H1 (cell line): ENCODE data around the gene GSE1. TPM values are rescaled to one million over a fixed set of nuclear protein-coding genes. Genes with fewer than 3 reads are reported as not detected.
A peak's percentile ranks its signal among the peaks of the same experiment; 100 is the strongest.

Experiments used
- CTCF ChIA-PET: fragments of 300-600 bp; sonication (Branson Sonifier 250); formaldehyde crosslinking; loops from one replicate; lab custom pipeline; 2021; ENCODE audit not compliant: partially characterized antibody; lab: Charles Lee
- POLR2A ChIA-PET: fragments of 300-600 bp; sonication (Branson Sonifier 250); formaldehyde crosslinking; loops from one replicate; lab custom pipeline; 2021; ENCODE audit warnings: inconsistent platforms; ENCODE audit not compliant: partially characterized antibody; lab: Charles Lee
- DNase-seq, 2 experiments: peaks; one replicate each; pipeline versions ENCODE4 v3.0.0 to v3.0.0-alpha.2; 2010 to 2022; ENCODE audit warnings: low spot score in 2 of 2, low read depth in 1 of 2, mixed read lengths in 1 of 2
- FAIRE-seq: peaks from 2 replicates; lab custom pipeline; 2011; peaks lifted over from hg19 to GRCh38; lab: Jason Lieb, UNC
- H2AFZ ChIP-seq: 2 replicates; pipeline ENCODE4 v1.8.1; 2012; ENCODE audit warnings: low read length, inconsistent platforms
- H2AK5ac ChIP-seq: 2 replicates; pipeline ENCODE4 v1.6.1; 2013; ENCODE audit warnings: low read depth, low read length
- H2BK120ac ChIP-seq: replicated peaks from 2 replicates; pipeline ENCODE3; 2013; ENCODE audit warnings: low read depth, low read length, inconsistent platforms
- H2BK12ac ChIP-seq: 2 replicates; pipeline ENCODE4 v1.6.1; 2013; ENCODE audit warnings: low read depth, low read length
- H2BK15ac ChIP-seq: 2 replicates; pipeline ENCODE4 v1.6.1; 2013; ENCODE audit warnings: low read length
- H2BK20ac ChIP-seq: 2 replicates; pipeline ENCODE4 v1.6.1; 2013; ENCODE audit warnings: low read length
- H2BK5ac ChIP-seq: 2 replicates; pipeline ENCODE4 v1.6.1; 2013; ENCODE audit warnings: low read depth, low read length
- H3K14ac ChIP-seq: 2 replicates; pipeline ENCODE4 v1.6.1; 2013; ENCODE audit warnings: inconsistent platforms; ENCODE audit not compliant: insufficient read length
- H3K18ac ChIP-seq: 2 replicates; pipeline ENCODE4 v1.6.1; 2013; ENCODE audit warnings: low read length; ENCODE audit errors: extremely low read depth
- H3K23ac ChIP-seq: 2 replicates; pipeline ENCODE4 v1.6.1; 2013; ENCODE audit warnings: inconsistent platforms; ENCODE audit not compliant: insufficient read length
- H3K23me2 ChIP-seq: 2 replicates; pipeline ENCODE4 v1.6.1; 2013; ENCODE audit warnings: low read depth, low read length
- H3K27ac ChIP-seq: 2 replicates; pipeline ENCODE4 v1.6.1; 2011; ENCODE audit warnings: low read depth, low read length, inconsistent platforms
- H3K27me3 ChIP-seq, 4 experiments: replicated peaks in 1 of 4; 1 replicate in 1 of 4; 2 replicates in 3 of 4; pipeline versions ENCODE4 v1.6.1 to v1.8.1; 2011 to 2013; ENCODE audit warnings: low read length in 3 of 4, mild to moderate bottlenecking in 3 of 4, inconsistent platforms in 2 of 4, mixed read lengths in 2 of 4, moderate library complexity in 1 of 4; ENCODE audit not compliant: control insufficient read depth in 3 of 4, insufficient read depth in 3 of 4; ENCODE audit errors: extremely low read depth in 1 of 4
- H3K36me3 ChIP-seq, 4 experiments: 2 replicates each; pipeline versions ENCODE4 v1.6.1 to v1.8.1; 2011 to 2013; ENCODE audit warnings: mild to moderate bottlenecking in 4 of 4, low read length in 3 of 4, moderate library complexity in 2 of 4, control low read depth in 1 of 4, inconsistent platforms in 1 of 4; ENCODE audit not compliant: insufficient read depth in 4 of 4, control insufficient read depth in 2 of 4
- H3K4ac ChIP-seq: replicated peaks from 2 replicates; pipeline ENCODE3; 2013; ENCODE audit warnings: low read length, low read depth, mixed read lengths, inconsistent platforms; ENCODE audit not compliant: insufficient read length
- H3K4me1 ChIP-seq, 4 experiments: replicated peaks in 1 of 4; 1 replicate in 1 of 4; 2 replicates in 3 of 4; pipeline versions ENCODE4 v1.6.1 to v1.8.1; 2011 to 2013; ENCODE audit warnings: low read length in 3 of 4, inconsistent platforms in 2 of 4, mixed read lengths in 1 of 4; ENCODE audit not compliant: insufficient read depth in 4 of 4, control insufficient read depth in 3 of 4
- H3K4me2 ChIP-seq, 2 experiments: 2 replicates each; pipeline versions ENCODE4 v1.6.1 to v1.8.1; 2011 to 2013; ENCODE audit warnings: low read depth in 2 of 2, low read length in 2 of 2, control low read depth in 1 of 2, inconsistent platforms in 1 of 2, mild to moderate bottlenecking in 1 of 2; ENCODE audit not compliant: insufficient read depth in 1 of 2
- H3K4me3 ChIP-seq, 4 experiments: fragments of 200-600, 300-600 bp in 1 of 4; sonication (generic), shearing (Covaris generic), sonication (Bioruptor Twin) in 1 of 4; 2 replicates each; pipeline versions ENCODE4 v1.5.1 to v1.8.1; 2011 to 2016; ENCODE audit warnings: low read length in 4 of 4, low read depth in 3 of 4, control low read depth in 2 of 4, inconsistent platforms in 2 of 4, mild to moderate bottlenecking in 2 of 4, mixed read lengths in 1 of 4, moderate library complexity in 1 of 4; ENCODE audit not compliant: insufficient read depth in 2 of 4; ENCODE audit errors: extremely low read depth in 1 of 4
- H3K56ac ChIP-seq: replicated peaks from 2 replicates; pipeline ENCODE3; 2013; ENCODE audit warnings: low read depth, mild to moderate bottlenecking, mixed read lengths, low read length, inconsistent platforms; ENCODE audit not compliant: insufficient read length
- H3K79me1 ChIP-seq: 2 replicates; pipeline ENCODE4 v1.6.1; 2013; ENCODE audit warnings: low read depth, low read length, control low read depth
- H3K79me2 ChIP-seq, 2 experiments: 2 replicates each; pipeline versions ENCODE4 v1.6.1 to v1.8.1; 2012 to 2013; ENCODE audit warnings: low read length in 2 of 2, mild to moderate bottlenecking in 2 of 2, inconsistent platforms in 1 of 2; ENCODE audit not compliant: insufficient read depth in 2 of 2, control insufficient read depth in 1 of 2
- H3K9ac ChIP-seq, 4 experiments: replicated peaks in 1 of 4; 1 replicate in 1 of 4; 2 replicates in 3 of 4; pipeline versions ENCODE4 v1.6.1 to v1.8.1; 2011 to 2013; ENCODE audit warnings: low read depth in 3 of 4, low read length in 3 of 4, control low read depth in 2 of 4, mild to moderate bottlenecking in 2 of 4, moderate library complexity in 2 of 4, inconsistent platforms in 1 of 4; ENCODE audit errors: extremely low read depth in 1 of 4
- H3K9me3 ChIP-seq, 2 experiments: 2 replicates each; pipeline versions ENCODE4 v1.6.1 to v1.8.1; 2012 to 2013; ENCODE audit warnings: mild to moderate bottlenecking in 2 of 2, moderate library complexity in 2 of 2, control low read depth in 1 of 2, inconsistent platforms in 1 of 2, low read depth in 1 of 2, low read length in 1 of 2, mixed read lengths in 1 of 2; ENCODE audit not compliant: insufficient read depth in 2 of 2
- H4K20me1 ChIP-seq, 2 experiments: replicated peaks in 1 of 2; 2 replicates each; pipeline versions ENCODE3 to v1.8.1; 2011 to 2013; ENCODE audit warnings: inconsistent platforms in 2 of 2, low read length in 2 of 2, mild to moderate bottlenecking in 1 of 2; ENCODE audit not compliant: insufficient read depth in 2 of 2, control insufficient read depth in 1 of 2
- H4K5ac ChIP-seq: 2 replicates; pipeline ENCODE4 v1.6.1; 2013; ENCODE audit warnings: low read length, low read depth, mixed read lengths, inconsistent platforms; ENCODE audit not compliant: insufficient read length
- H4K8ac ChIP-seq: 2 replicates; pipeline ENCODE4 v1.8.0; 2013; ENCODE audit warnings: mild to moderate bottlenecking, moderate library complexity, low read length, inconsistent platforms; ENCODE audit not compliant: insufficient read depth; ENCODE audit errors: extremely low read depth
- H4K91ac ChIP-seq: replicated peaks from 2 replicates; pipeline ENCODE3; 2013; ENCODE audit warnings: low read length, mixed read lengths, inconsistent platforms; ENCODE audit not compliant: insufficient read length
- CTBP2 ChIP-seq: IDR thresholded peaks from 2 replicates; pipeline ENCODE4 v1.7.0; 2011; ENCODE audit warnings: borderline replicate concordance, mild to moderate bottlenecking, moderate library complexity, mixed read lengths, low read length; ENCODE audit not compliant: insufficient read depth, insufficient read length
- CTCF ChIP-seq, 3 experiments: IDR thresholded peaks; 1 replicate in 2 of 3; 2 replicates in 1 of 3; pipeline versions ENCODE4 v1.5.1 to v1.6.1; 2011; ENCODE audit warnings: low read length in 3 of 3, mild to moderate bottlenecking in 3 of 3, inconsistent platforms in 2 of 3, low read depth in 1 of 3, moderate library complexity in 1 of 3; ENCODE audit not compliant: insufficient read depth in 1 of 3; ENCODE audit errors: control extremely low read depth in 1 of 3
- WGBS, 2 experiments: shearing (Covaris generic) in 1 of 2; methylation state at CpG; one replicate each; pipeline versions ENCODE4 v1.1.6 to v1.1.7; 2013 to 2015; ENCODE audit warnings: low lambda C conversion rate in 2 of 2, mixed read lengths in 2 of 2, inconsistent platforms in 1 of 2, low coverage in 1 of 2, missing lambda C conversion rate in 1 of 2; ENCODE audit not compliant: insufficient replicate concordance in 2 of 2, insufficient coverage in 1 of 2, insufficient read length in 1 of 2; ENCODE audit errors: extremely low coverage in 1 of 2, missing lambda C conversion rate in 1 of 2; 5-methylcytosine and 5-hydroxymethylcytosine counted together
- polyA plus RNA-seq, 7 experiments: library from polyadenylated mRNA; depleted of rRNA in 3 of 7; stranded (reverse) in 5 of 7; unstranded in 2 of 7; fragments of >200 nt in 5 of 7; fragments of 200-250 nt in 2 of 7; gene quantifications; 1 replicate in 5 of 7; 2 replicates in 1 of 7; 4 replicates in 1 of 7; pipeline versions ENCODE4 v1.2.1 to v1.2.3, GENCODE V29; 2011 to 2013; ENCODE audit warnings: missing spikeins in 2 of 7, mixed read lengths in 2 of 7
- total RNA-seq: library from RNA; stranded (reverse); fragmentation: NEBNext Ultra II Directional; extraction: Animal tissue kit (Norgen Biotek cat#: 25700); gene quantifications from 2 replicates; pipeline ENCODE4 v1.2.1, GENCODE V29; 2021

Gene GSE1
- total and polyA plus RNA-seq, 2 of the 8 experiments (the other 6 are each of a cell fraction or from before 2014, with no cell fraction given) = 26.0 to 65.6 TPM

- H2BK20ac ChIP-seq = no peak overlapping the region
- H2BK12ac ChIP-seq = no peak overlapping the region
- H2BK5ac ChIP-seq = no peak overlapping the region
- H3K18ac ChIP-seq = no peak overlapping the region
- H3K4me2 ChIP-seq = no peak overlapping the region
- TF ChIP-seq CTCF (IDR thresholded peaks at IDR 0.05; ENCODE audit: control extremely low read depth in 1 of 3, insufficient read depth in 1 of 3, low read depth in 1 of 3, low read length in 3 of 3) (peak in 1 of 3 experiments; percentile 11; a peak in 1 of 4 replicates), CTBP2 (no peak)
- TF ChIP-seq, all 59 proteins: peak for 1
- Histone ChIP-seq H4K8ac (no peak overlapping the region; the same call in 1 of the 2 replicates), H3K79me1 (peaks cover 13% of the 10 kb centered on the region), H3K4me3 (no peak overlapping the region), H3K4me1 (peaks cover 0 to 5% (median 0%) of the 10 kb centered on the region in 4 experiments; a peak in 2 of 7 replicates), H2AK5ac (no peak overlapping the region), H4K5ac (no peak overlapping the region), H3K27me3 (no peaks in the 10 kb centered on the region), H4K91ac (no peak overlapping the region), H3K23ac (no peak overlapping the region), H3K9ac (no peak overlapping the region), H3K9me3 (no peaks in the 10 kb centered on the region), H2BK15ac (no peak overlapping the region), H3K79me2 (peaks cover 0 to 52% of the 10 kb centered on the region in 2 experiments; a peak in 2 of 4 replicates), H3K14ac (no peak overlapping the region), H4K20me1 (peaks cover 30 to 43% of the 10 kb centered on the region in 2 experiments), H2AFZ (no peak overlapping the region), H3K4ac (no peak overlapping the region), H3K23me2 (no peaks in the 10 kb centered on the region), H3K36me3 (peaks cover 2 to 14% (median 3%) of the 10 kb centered on the region in 4 experiments; a peak in 6 of 8 replicates), H3K27ac (no peak overlapping the region), H2BK120ac (no peak overlapping the region), H3K56ac (no peak overlapping the region)
- 93% methylated on average over 9 of the region's 17 CpGs; no CpG with 5 or more reads in 1 of the 2 experiments for WGBS, 2 experiments
- DNase-seq = no peak
- no peak for FAIRE-seq
- POLR2A ChIA-PET = interaction anchor here (1.1 kb wide), 1 partner anchor 30 kb away, joined by 4 read pairs; no protein-coding TSS in a partner anchor
- CTCF ChIA-PET = interaction anchor here (0.8 to 1.2 kb wide), 3 partner anchors 10 to 30 kb away, joined by 3 to 4 read pairs (median 4); no protein-coding TSS in a partner anchor
These were observed 33.3 kb downstream of the GSE1 start for GRCh38 chr16:85646358-85646907.
